HepG2 (cell line): ENCODE results near the gene MRI1. TPM values are rescaled to one million over a fixed set of nuclear protein-coding genes. Genes with fewer than 3 reads are reported as not detected.

ENCODE experiments used
- ARNT2 ChIP-seq: sonication (generic); formaldehyde crosslinking; IDR thresholded peaks from 2 replicates; pipeline ENCODE4 v1.8.0; 2022; ENCODE audit warnings: mild to moderate bottlenecking, low read depth, missing genetic modification reagents, moderate library complexity
- BCL3 ChIP-seq: sonication (generic); formaldehyde crosslinking; IDR thresholded peaks from 2 replicates; pipeline ENCODE4 v1.5.1; 2020; ENCODE audit warnings: mild to moderate bottlenecking, missing genetic modification reagents, moderate library complexity
- GMEB2 ChIP-seq: IDR thresholded peaks from 2 replicates; pipeline ENCODE4 v1.6.1; 2016; ENCODE audit warnings: missing biosample characterization, missing genetic modification reagents, low read depth
- MAFF ChIP-seq: IDR thresholded peaks from 2 replicates; pipeline ENCODE4 v1.6.1; 2011; ENCODE audit warnings: low read depth, low read length, improper control_type of control experiment
- MXI1 ChIP-seq: IDR thresholded peaks from 3 replicates; pipeline ENCODE4 v1.6.1; 2012; ENCODE audit warnings: low read depth, low read length, inconsistent platforms, borderline replicate concordance
- NR0B2 ChIP-seq: sonication (generic); formaldehyde crosslinking; IDR thresholded peaks from 2 replicates; pipeline ENCODE4 v1.4.0; 2020; ENCODE audit warnings: mild to moderate bottlenecking, missing genetic modification reagents
- PAX8 ChIP-seq: sonication (generic); formaldehyde crosslinking; IDR thresholded peaks from 2 replicates; pipeline ENCODE4 v1.8.0; 2022; ENCODE audit warnings: mild to moderate bottlenecking, missing genetic modification reagents, borderline replicate concordance
- TEAD2 ChIP-seq: sonication (generic); formaldehyde crosslinking; IDR thresholded peaks from 2 replicates; pipeline ENCODE4 v1.9.0; 2021; ENCODE audit warnings: missing genetic modification reagents
- YEATS2 ChIP-seq: sonication (generic); formaldehyde crosslinking; IDR thresholded peaks from 2 replicates; pipeline ENCODE4 v1.4.0; 2020; ENCODE audit warnings: missing genetic modification reagents, borderline replicate concordance
- ZKSCAN1 ChIP-seq: fragments of 150-350 bp; IDR thresholded peaks from 2 replicates; pipeline ENCODE4 v1.6.1; 2014; ENCODE audit warnings: low read length
- ZNF550 ChIP-seq: sonication (generic); formaldehyde crosslinking; IDR thresholded peaks from 2 replicates; pipeline ENCODE4 v1.4.0; 2020; ENCODE audit warnings: mild to moderate bottlenecking, missing genetic modification reagents, borderline replicate concordance
- ZNF580 ChIP-seq: IDR thresholded peaks from 2 replicates; pipeline ENCODE4 v1.6.1; 2016; ENCODE audit warnings: low read depth, borderline replicate concordance
- ZNF768 ChIP-seq: sonication (generic); formaldehyde crosslinking; IDR thresholded peaks from 2 replicates; pipeline ENCODE4 v1.4.0; 2020; ENCODE audit warnings: missing genetic modification reagents
- ZNF850 ChIP-seq: sonication (generic); formaldehyde crosslinking; conservative IDR thresholded peaks from 2 replicates; pipeline ENCODE4 v1.9.0; 2021; ENCODE audit warnings: mild to moderate bottlenecking, missing genetic modification reagents
- polyA plus RNA-seq, 8 experiments: library from polyadenylated mRNA; depleted of rRNA in 3 of 8; stranded (reverse) in 7 of 8; unstranded in 1 of 8; fragments of >200 nt; fragmentation: Illumina TruSeq in 4 of 8; extraction: Trizol in 4 of 8; gene quantifications; 2 replicates each; pipeline versions ENCODE4 v1.2.1 to v1.2.3, GENCODE V29; 2011 to 2016; ENCODE audit warnings: low read depth in 4 of 8, missing spikeins in 1 of 8, mixed read lengths in 1 of 8; ENCODE audit not compliant: insufficient read depth in 1 of 8
- total RNA-seq, 5 experiments: library from RNA; depleted of rRNA; stranded (reverse); fragments of >200 nt; fragmentation: Illumina TruSeq; extraction: Trizol; gene quantifications; 2 replicates each; pipeline ENCODE4 v1.2.3, GENCODE V29; 2016; ENCODE audit warnings: low read depth in 1 of 5
- TF ChIP-seq, protein P1 (sequence below): sonication (generic); formaldehyde crosslinking; conservative IDR thresholded peaks from 2 replicates; pipeline ENCODE4 v1.8.0; 2022; ENCODE audit warnings: low read depth, missing genetic modification reagents
- TF ChIP-seq, protein P2 (sequence below): sonication (generic); formaldehyde crosslinking; IDR thresholded peaks from 2 replicates; pipeline ENCODE4 v1.5.1; 2020; ENCODE audit warnings: mild to moderate bottlenecking, moderate library complexity, missing genetic modification reagents
- TF ChIP-seq, protein P3 (sequence below), 2 experiments: sonication (generic) in 1 of 2; formaldehyde crosslinking in 1 of 2; IDR thresholded peaks; 2 replicates each; pipeline versions ENCODE4 v1.4.0 to v1.6.1; 2018 to 2020; ENCODE audit warnings: missing genetic modification reagents in 2 of 2, borderline replicate concordance in 1 of 2, low read depth in 1 of 2, mild to moderate bottlenecking in 1 of 2, missing biosample characterization in 1 of 2

The MRI1 gene
- total and polyA plus RNA-seq, 2 of the 13 experiments (the other 11 are each of a cell fraction or from before 2014, with no cell fraction given): 20.1 to 20.6 TPM

- TF ChIP-seq, protein P1, sequence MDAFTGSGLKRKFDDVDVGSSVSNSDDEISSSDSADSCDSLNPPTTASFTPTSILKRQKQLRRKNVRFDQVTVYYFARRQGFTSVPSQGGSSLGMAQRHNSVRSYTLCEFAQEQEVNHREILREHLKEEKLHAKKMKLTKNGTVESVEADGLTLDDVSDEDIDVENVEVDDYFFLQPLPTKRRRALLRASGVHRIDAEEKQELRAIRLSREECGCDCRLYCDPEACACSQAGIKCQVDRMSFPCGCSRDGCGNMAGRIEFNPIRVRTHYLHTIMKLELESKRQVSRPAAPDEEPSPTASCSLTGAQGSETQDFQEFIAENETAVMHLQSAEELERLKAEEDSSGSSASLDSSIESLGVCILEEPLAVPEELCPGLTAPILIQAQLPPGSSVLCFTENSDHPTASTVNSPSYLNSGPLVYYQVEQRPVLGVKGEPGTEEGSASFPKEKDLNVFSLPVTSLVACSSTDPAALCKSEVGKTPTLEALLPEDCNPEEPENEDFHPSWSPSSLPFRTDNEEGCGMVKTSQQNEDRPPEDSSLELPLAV (CRISPR knock-in tag): no peak
- TF ChIP-seq ZNF580 (no peak), ZNF550 (CRISPR knock-in tag) (no peak), ARNT2 (CRISPR knock-in tag) (no peak), TEAD2 (CRISPR knock-in tag) (no peak), ZNF768 (CRISPR knock-in tag) (peak; percentile 45; the same call in 1 of the 2 replicates), NR0B2 (CRISPR knock-in tag) (no peak), PAX8 (no peak), MAFF (no peak), MXI1 (0 out of 3 replicates have a peak, but pooled peaks have one; percentile 22), GMEB2 (CRISPR knock-in tag) (no peak), ZKSCAN1 (no peak), ZNF850 (CRISPR knock-in tag) (no peak), BCL3 (CRISPR knock-in tag) (no peak), YEATS2 (CRISPR knock-in tag) (no peak)
- TF ChIP-seq, protein P2, sequence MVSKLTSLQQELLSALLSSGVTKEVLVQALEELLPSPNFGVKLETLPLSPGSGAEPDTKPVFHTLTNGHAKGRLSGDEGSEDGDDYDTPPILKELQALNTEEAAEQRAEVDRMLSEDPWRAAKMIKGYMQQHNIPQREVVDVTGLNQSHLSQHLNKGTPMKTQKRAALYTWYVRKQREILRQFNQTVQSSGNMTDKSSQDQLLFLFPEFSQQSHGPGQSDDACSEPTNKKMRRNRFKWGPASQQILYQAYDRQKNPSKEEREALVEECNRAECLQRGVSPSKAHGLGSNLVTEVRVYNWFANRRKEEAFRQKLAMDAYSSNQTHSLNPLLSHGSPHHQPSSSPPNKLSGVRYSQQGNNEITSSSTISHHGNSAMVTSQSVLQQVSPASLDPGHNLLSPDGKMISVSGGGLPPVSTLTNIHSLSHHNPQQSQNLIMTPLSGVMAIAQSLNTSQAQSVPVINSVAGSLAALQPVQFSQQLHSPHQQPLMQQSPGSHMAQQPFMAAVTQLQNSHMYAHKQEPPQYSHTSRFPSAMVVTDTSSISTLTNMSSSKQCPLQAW (CRISPR knock-in tag): no peak
- TF ChIP-seq, protein P3, sequence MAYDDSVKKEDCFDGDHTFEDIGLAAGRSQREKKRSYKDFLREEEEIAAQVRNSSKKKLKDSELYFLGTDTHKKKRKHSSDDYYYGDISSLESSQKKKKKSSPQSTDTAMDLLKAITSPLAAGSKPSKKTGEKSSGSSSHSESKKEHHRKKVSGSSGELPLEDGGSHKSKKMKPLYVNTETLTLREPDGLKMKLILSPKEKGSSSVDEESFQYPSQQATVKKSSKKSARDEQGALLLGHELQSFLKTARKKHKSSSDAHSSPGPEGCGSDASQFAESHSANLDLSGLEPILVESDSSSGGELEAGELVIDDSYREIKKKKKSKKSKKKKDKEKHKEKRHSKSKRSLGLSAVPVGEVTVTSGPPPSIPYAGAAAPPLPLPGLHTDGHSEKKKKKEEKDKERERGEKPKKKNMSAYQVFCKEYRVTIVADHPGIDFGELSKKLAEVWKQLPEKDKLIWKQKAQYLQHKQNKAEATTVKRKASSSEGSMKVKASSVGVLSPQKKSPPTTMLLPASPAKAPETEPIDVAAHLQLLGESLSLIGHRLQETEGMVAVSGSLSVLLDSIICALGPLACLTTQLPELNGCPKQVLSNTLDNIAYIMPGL (CRISPR knock-in tag; IDR thresholded peaks at IDR 0.05; ENCODE audit: borderline replicate concordance in 1 of 2, low read depth in 1 of 2): 0 out of 4 replicates have a peak, but pooled peaks of 1 of the 2 experiments have one; percentile 26
These were observed 40.7 kb downstream of the MRI1 start (continued) for GRCh38 chr19:13804830-13805683.
